ENCODE results near the gene TNFAIP8L2.

TNFAIP8L2 gene

GRCh38 chr1:151144474-151145303 lies 11.8 kb upstream of the TNFAIP8L2 start:
- peak overlapping the region in 5 of 21 experiments; percentile 75 to 82 (median 79) for H3K27ac ChIP-seq
- H3K4me3 ChIP-seq: peak overlapping the region in 6 of 7 experiments; percentile 59 to 92 (median 69)

GRCh38 chr1:151145304-151146071 lies 11.0 kb upstream of the TNFAIP8L2 start:
- peak overlapping the region in 11 of 21 experiments; percentile 57 to 82 (median 75) for H3K27ac ChIP-seq

GRCh38 chr1:151146072-151146411 lies 10.4 kb upstream of the TNFAIP8L2 start:
- Histone ChIP-seq H3K27ac (peak overlapping the region in 20 of 21 experiments; percentile 25 to 82 (median 72)), H3K4me3 (peak overlapping the region; percentile 59 to 92 (median 64))

More at GRCh38 chr1:151145304-151146071, 11.0 kb upstream of the TNFAIP8L2 start:
- H3K4me3 ChIP-seq: peak overlapping the region; percentile 59 to 92 (median 64)

- peak within 1 kb of the TSS; percentile 59 to 92 (median 64) for H3K4me3 ChIP-seq
- peak within 1 kb of the TSS in 20 of 21 experiments; percentile 25 to 84 (median 74) for H3K27ac ChIP-seq
Observed at GRCh38 chr1:151146412-151147131, 9.9 kb upstream of the TNFAIP8L2 start, which contains the start of gene SEMA6C. SEMA6C (minus strand) TSS chr1:151146631; CDS start chr1:151142621, 4,010 bp downstream.

GRCh38 chr1:151147132-151147503 lies 9.3 kb upstream of the TNFAIP8L2 start:
- Histone ChIP-seq H3K4me3 (peak overlapping the region; percentile 59 to 92 (median 64)), H3K27ac (peak overlapping the region in 19 of 21 experiments; percentile 34 to 84 (median 72))

GRCh38 chr1:151147665-151148064 lies 8.8 kb upstream of the TNFAIP8L2 start:
- no peak overlapping the region for H3K4me3 ChIP-seq
- H3K27ac ChIP-seq: peak overlapping the region in 14 of 21 experiments; percentile 34 to 84 (median 74)

- H3K27ac ChIP-seq: peak overlapping the region in 20 of 21 experiments; percentile 4 to 93 (median 65)
Observed at GRCh38 chr1:151157067-151157531, 650 bp downstream of the TNFAIP8L2 start.

GRCh38 chr1:151158326-151158725 lies 1.9 kb downstream of the TNFAIP8L2 start:
- H3K27ac ChIP-seq: peak overlapping the region in 13 of 21 experiments; percentile 7 to 93 (median 54)
- H3K4me3 ChIP-seq: peak overlapping the region in 3 of 7 experiments; percentile 5 to 43 (median 43)

More at GRCh38 chr1:151157067-151157531, 650 bp downstream of the TNFAIP8L2 start:
- peak overlapping the region; percentile 26 to 43 (median 41) for H3K4me3 ChIP-seq

GRCh38 chr1:151158751-151159251 lies 2.4 kb downstream of the TNFAIP8L2 start:
- Histone ChIP-seq H3K27ac (peak overlapping the region in 14 of 21 experiments; percentile 7 to 93 (median 52)), H3K4me3 (no peak overlapping the region)

GRCh38 chr1:151159373-151159772 lies 2.9 kb downstream of the TNFAIP8L2 start:
- Histone ChIP-seq H3K27ac (peak overlapping the region in 13 of 21 experiments; percentile 12 to 93 (median 52)), H3K4me3 (no peak overlapping the region)

GRCh38 chr1:151164732-151165280 lies 8.4 kb downstream of the TNFAIP8L2 start:
- Histone ChIP-seq H3K27ac (peak overlapping the region in 20 of 21 experiments; percentile 52 to 92 (median 86)), H3K4me3 (peak overlapping the region; percentile 42 to 77 (median 72))

GRCh38 chr1:151165281-151165737 lies 8.9 kb downstream of the TNFAIP8L2 start:
- Histone ChIP-seq H3K4me3 (peak overlapping the region; percentile 42 to 77 (median 72)), H3K27ac (peak overlapping the region in 20 of 21 experiments; percentile 52 to 92 (median 86))

GRCh38 chr1:151165738-151166504 lies 9.5 kb downstream of the TNFAIP8L2 start, which contains the start of the genes LYSMD1 and SCNM1:
LYSMD1 (minus strand) TSS chr1:151165902; CDS start chr1:151165258, 644 bp downstream.
SCNM1 (plus strand) TSS chr1:151166144; CDS start chr1:151166153, 9 bp downstream.
- Histone ChIP-seq H3K27ac (peak within 1 kb of the TSS in 20 of 21 experiments; percentile 52 to 92 (median 88)), H3K4me3 (peak within 1 kb of the TSS; percentile 42 to 77 (median 72))

GRCh38 chr1:151166505-151166956 lies 10.1 kb downstream of the TNFAIP8L2 start:
- H3K27ac ChIP-seq: peak overlapping the region in 20 of 21 experiments; percentile 12 to 92 (median 88)
- peak overlapping the region; percentile 42 to 77 (median 72) for H3K4me3 ChIP-seq

- H3K4me3 ChIP-seq: peak overlapping the region in 5 of 7 experiments; percentile 42 to 76 (median 72)
- H3K27ac ChIP-seq: peak overlapping the region in 9 of 21 experiments; percentile 82 to 92 (median 88)
Observed at GRCh38 chr1:151167116-151167515, 10.7 kb downstream of the TNFAIP8L2 start.

GRCh38 chr1:151171190-151171589 lies 14.7 kb downstream of the TNFAIP8L2 start:
- H3K4me3 ChIP-seq: no peak overlapping the region
- H3K27ac ChIP-seq: no peak overlapping the region

GRCh38 chr1:151175041-151175741 lies 18.7 kb downstream of the TNFAIP8L2 start:
- H3K27ac ChIP-seq: peak overlapping the region in 9 of 21 experiments; percentile 17 to 77 (median 56)
- no peak overlapping the region for H3K4me3 ChIP-seq

Data from skin epidermis (tissue), 12 donors.